ENCODE measurements around the gene SPATA32. TPM values are rescaled to one million over a fixed set of nuclear protein-coding genes. Genes with fewer than 3 reads are reported as not detected.
A peak's percentile ranks its signal among the peaks of the same experiment; 100 is the strongest.

The SPATA32 gene
- total RNA-seq, 1 donor from 2014 or later, result not detected

DNA sequence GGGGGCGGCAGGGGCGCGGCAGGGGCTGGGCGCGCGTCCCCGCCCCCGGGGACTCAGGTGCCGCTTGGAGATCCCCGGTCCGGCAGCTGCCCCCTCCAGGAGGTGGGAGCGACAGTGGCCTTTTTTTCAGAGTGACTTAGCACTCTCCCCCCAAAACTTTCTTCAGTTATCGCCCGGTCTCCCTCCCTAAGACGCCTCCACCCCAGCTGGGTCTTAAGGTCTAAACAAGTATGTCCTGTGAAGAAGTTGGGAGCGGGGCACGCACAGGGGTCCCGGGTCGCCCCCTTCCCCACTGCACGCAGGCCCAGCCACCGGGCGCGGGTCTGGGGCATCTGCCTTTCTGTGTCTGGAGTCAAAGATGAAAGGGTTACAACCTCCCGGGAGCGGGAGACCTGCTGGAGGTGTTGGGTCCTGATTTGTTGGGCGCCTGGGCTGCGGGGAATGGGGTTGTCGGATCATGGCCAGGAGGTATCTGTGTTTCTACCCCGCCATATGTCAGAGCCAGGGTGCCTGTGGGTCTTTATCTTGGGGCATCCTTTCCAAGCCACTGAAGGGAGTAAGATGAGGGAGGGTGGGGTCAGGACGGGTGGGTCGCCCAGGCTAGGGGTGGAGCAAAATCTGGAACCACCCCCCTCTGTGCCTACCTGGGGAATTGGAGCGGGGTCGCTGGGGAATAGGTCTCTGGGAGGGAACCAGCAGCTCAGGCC, 39.5 kb downstream of the SPATA32 start:
- Histone ChIP-seq H3K4me2 (peak overlapping the region; percentile 86), H3K9me3 (ENCODE audit: low read depth) (no peaks in the 10 kb centered on the region), H3K4me3 (peak overlapping the region; percentile 78), H3F3A (ENCODE audit: low read depth) (peaks cover 13% of the 10 kb centered on the region), H3K4me1 (peaks cover 7% of the 10 kb centered on the region), H3K9ac (no peak overlapping the region), H2AFZ (replicated peaks) (peak overlapping the region; percentile 95), H3K27me3 (peaks cover 61% of the 10 kb centered on the region), H4K20me1 (ENCODE audit: low read depth) (peaks cover 4% of the 10 kb centered on the region), H3K36me3 (no peaks in the 10 kb centered on the region), H3K79me2 (ENCODE audit: low read depth) (no peaks in the 10 kb centered on the region), H3K27ac (no peak overlapping the region)
- Mint-ChIP-seq H3K9me3 (no peaks in the 10 kb centered on the region), H3K27me3 (ENCODE audit: insufficient read depth, low read depth) (peaks cover 53% of the 10 kb centered on the region), H3K27ac (no peak overlapping the region), H3K4me3 (peak overlapping the region; percentile 84), H3K4me1 (peaks cover 7% of the 10 kb centered on the region), H3K36me3 (no peaks in the 10 kb centered on the region)
- peak; percentile 30 for DNase-seq (ENCODE audit: low spot score)
- TF ChIP-seq EZH2phosphoT487 (IDR thresholded peaks at IDR 0.05), result peak; percentile 65
- TF ChIP-seq CTCF (IDR thresholded peaks at IDR 0.05), result no peak
- TF ChIP-seq EZH2 (IDR thresholded peaks at IDR 0.05), result peak; percentile 77

DNA sequence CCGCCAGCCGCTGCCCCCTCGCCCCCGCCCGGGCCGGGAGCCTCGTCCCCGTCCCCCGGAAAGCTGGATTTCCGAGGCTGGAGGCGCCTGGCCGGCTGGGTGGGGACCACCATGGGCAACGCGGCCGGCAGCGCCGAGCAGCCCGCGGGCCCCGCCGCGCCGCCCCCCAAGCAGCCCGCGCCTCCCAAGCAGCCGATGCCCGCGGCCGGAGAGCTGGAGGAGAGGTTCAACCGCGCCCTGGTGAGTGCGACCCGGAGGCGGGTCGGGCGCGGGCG, 39.9 kb downstream of the SPATA32 start:
- H3K36me3 Mint-ChIP-seq, result no peaks in the 10 kb centered on the region
- Histone ChIP-seq H3K36me3 (no peaks in the 10 kb centered on the region), H3K79me2 (ENCODE audit: low read depth) (no peaks in the 10 kb centered on the region), H3K4me3 (peak overlapping the region; percentile 78), H3K4me2 (peak overlapping the region; percentile 86), H3F3A (ENCODE audit: low read depth) (peaks cover 13% of the 10 kb centered on the region), H3K27me3 (peaks cover 61% of the 10 kb centered on the region), H4K20me1 (ENCODE audit: low read depth) (peaks cover 4% of the 10 kb centered on the region), H3K9me3 (ENCODE audit: low read depth) (no peaks in the 10 kb centered on the region), H3K9ac (no peak overlapping the region), H3K4me1 (peaks cover 7% of the 10 kb centered on the region), H2AFZ (replicated peaks) (peak overlapping the region; percentile 95), H3K27ac (no peak overlapping the region)
- H3K4me3 Mint-ChIP-seq, result no peak overlapping the region
- no peaks in the 10 kb centered on the region for H3K9me3 Mint-ChIP-seq
- H3K4me1 Mint-ChIP-seq, result peaks cover 7% of the 10 kb centered on the region
- TF ChIP-seq CTCF (IDR thresholded peaks at IDR 0.05), result no peak
- DNase-seq (ENCODE audit: low spot score), result peak; percentile 55
- peaks cover 52% of the 10 kb centered on the region for H3K27me3 Mint-ChIP-seq (ENCODE audit: insufficient read depth, low read depth)
- no peak overlapping the region for H3K27ac Mint-ChIP-seq

- DNase-seq (ENCODE audit: low spot score), result peak; percentile 77
- peaks cover 7% of the 10 kb centered on the region for H3K4me1 Mint-ChIP-seq
Observed at GRCh38 chr17:45221081-45222013, 40.5 kb downstream of the SPATA32 start, which contains the start of gene FMNL1. FMNL1 (plus strand) TSS chr17:45221885; CDS start chr17:45222125, 240 bp downstream.

More at GRCh38 chr17:45221081-45222013, 40.5 kb downstream of the SPATA32 start, which contains the start of gene FMNL1:
- H3F3A ChIP-seq (ENCODE audit: low read depth), result peaks cover 13% of the 10 kb centered on the region
- no peak within 1 kb of the TSS for H3K27ac ChIP-seq
- H2AFZ ChIP-seq (replicated peaks), result peak within 1 kb of the TSS; percentile 95
- no peaks in the 10 kb centered on the region for H3K79me2 ChIP-seq (ENCODE audit: low read depth)
- no peaks in the 10 kb centered on the region for H3K36me3 ChIP-seq
- peaks cover 7% of the 10 kb centered on the region for H3K4me1 ChIP-seq
- Mint-ChIP-seq H3K27ac (no peak within 1 kb of the TSS), H3K9me3 (no peaks in the 10 kb centered on the region), H3K27me3 (ENCODE audit: insufficient read depth, low read depth) (peaks cover 47% of the 10 kb centered on the region), H3K4me3 (peak within 1 kb of the TSS; percentile 84), H3K36me3 (no peaks in the 10 kb centered on the region)
- peaks cover 4% of the 10 kb centered on the region for H4K20me1 ChIP-seq (ENCODE audit: low read depth)
- peak; percentile 24 for TF ChIP-seq EZH2 (IDR thresholded peaks at IDR 0.05)
- no peak for TF ChIP-seq CTCF (IDR thresholded peaks at IDR 0.05)
- TF ChIP-seq EZH2phosphoT487 (IDR thresholded peaks at IDR 0.05), result no peak
- peaks cover 61% of the 10 kb centered on the region for H3K27me3 ChIP-seq
- H3K4me2 ChIP-seq, result peak within 1 kb of the TSS; percentile 86
- no peak within 1 kb of the TSS for H3K9ac ChIP-seq
- H3K4me3 ChIP-seq, result peak within 1 kb of the TSS; percentile 78
- no peaks in the 10 kb centered on the region for H3K9me3 ChIP-seq (ENCODE audit: low read depth)
